ENCODE results near the gene DNLZ. TPM values are rescaled to one million over a fixed set of nuclear protein-coding genes. Genes with fewer than 3 reads are reported as not detected.

DNLZ gene
- total RNA-seq, 1 donor from 2014 or later, result 19.9 TPM

DNA sequence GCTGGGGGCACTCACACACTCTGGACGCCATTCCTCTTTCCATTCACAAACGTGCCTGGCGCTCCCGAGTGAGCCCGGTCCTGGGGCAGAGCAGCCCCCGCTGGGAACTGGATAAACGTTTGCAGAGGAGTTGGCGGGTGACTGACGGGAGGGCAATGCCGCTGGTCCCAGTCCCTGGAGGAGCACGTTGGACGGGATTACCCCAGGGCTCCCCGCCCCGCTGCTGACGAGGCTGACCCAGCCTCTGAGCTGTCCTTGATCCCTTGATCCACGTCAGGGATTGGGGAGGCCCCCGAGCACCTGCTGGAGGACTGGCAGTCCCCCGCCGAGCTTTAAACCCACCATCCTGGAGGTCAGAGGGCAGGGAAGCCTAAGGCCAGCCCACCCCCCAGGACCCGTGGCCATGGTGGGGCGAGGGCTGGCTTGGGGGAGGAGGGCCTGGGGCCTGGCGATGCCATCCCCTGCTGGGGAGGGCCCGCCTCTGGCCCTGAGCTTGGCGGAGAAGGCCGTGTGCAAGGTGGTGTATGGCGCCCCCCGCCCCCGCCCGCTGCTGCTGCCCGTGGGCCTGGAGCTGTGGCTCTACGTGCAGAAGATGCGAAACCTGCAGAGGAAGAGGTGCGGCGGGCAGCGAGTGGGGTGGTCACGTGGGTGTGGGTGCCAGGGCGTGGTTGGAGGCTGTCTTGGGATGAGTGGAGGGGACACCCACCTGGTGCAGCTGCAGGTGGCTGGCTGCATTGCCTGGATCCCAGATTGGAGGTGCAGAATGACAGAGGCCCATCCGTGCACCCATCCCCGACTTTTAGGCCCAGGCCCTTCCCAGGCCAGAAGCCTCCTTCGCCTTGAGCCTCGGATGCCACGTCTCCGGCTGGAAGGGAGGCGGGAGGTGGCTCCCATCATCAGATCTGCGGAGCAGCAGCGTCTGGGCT is 31.7 kb downstream of the DNLZ start:
- H3K4me3 Mint-ChIP-seq (ENCODE audit: unreplicated experiment), result no peak overlapping the region
- TF ChIP-seq, protein P1, sequence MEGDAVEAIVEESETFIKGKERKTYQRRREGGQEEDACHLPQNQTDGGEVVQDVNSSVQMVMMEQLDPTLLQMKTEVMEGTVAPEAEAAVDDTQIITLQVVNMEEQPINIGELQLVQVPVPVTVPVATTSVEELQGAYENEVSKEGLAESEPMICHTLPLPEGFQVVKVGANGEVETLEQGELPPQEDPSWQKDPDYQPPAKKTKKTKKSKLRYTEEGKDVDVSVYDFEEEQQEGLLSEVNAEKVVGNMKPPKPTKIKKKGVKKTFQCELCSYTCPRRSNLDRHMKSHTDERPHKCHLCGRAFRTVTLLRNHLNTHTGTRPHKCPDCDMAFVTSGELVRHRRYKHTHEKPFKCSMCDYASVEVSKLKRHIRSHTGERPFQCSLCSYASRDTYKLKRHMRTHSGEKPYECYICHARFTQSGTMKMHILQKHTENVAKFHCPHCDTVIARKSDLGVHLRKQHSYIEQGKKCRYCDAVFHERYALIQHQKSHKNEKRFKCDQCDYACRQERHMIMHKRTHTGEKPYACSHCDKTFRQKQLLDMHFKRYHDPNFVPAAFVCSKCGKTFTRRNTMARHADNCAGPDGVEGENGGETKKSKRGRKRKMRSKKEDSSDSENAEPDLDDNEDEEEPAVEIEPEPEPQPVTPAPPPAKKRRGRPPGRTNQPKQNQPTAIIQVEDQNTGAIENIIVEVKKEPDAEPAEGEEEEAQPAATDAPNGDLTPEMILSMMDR (IDR thresholded peaks at IDR 0.05), result no peak
- no peaks in the 10 kb centered on the region for H3K36me3 Mint-ChIP-seq (ENCODE audit: low read depth)
- no peaks in the 10 kb centered on the region for H3K9me3 Mint-ChIP-seq (ENCODE audit: low read depth)
- no peaks in the 10 kb centered on the region for H3K27me3 Mint-ChIP-seq (ENCODE audit: low read depth)
- H3K4me1 Mint-ChIP-seq (ENCODE audit: low read depth), result peaks cover 17% of the 10 kb centered on the region
- no peak overlapping the region for H3K27ac Mint-ChIP-seq (ENCODE audit: unreplicated experiment)
- no peak for DNase-seq (ENCODE audit: low spot score)

DNA sequence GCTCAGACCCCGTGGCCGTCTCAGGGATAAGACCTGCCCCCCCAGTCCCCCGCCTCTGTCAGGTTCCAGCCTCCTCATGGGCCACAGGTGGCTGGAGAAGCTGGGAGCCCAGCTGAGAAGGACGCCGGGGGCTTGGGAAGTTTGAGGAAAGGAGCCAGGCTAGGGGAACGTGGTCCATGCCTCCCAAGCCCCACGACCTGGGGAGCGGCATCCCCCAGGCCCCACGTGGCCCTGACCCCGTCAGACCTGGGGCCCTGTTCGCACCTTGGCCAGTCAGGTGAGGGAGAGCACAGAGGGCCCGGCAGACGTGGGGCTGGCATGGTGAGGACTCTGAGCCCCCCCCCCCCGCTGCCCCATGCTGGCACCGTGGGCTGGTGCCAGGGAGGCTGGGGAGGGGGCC is 32.5 kb downstream of the DNLZ start:
- Mint-ChIP-seq H3K9me3 (ENCODE audit: low read depth) (no peaks in the 10 kb centered on the region), H3K4me1 (ENCODE audit: low read depth) (peaks cover 25% of the 10 kb centered on the region), H3K27ac (ENCODE audit: unreplicated experiment) (no peak overlapping the region), H3K27me3 (ENCODE audit: low read depth) (no peaks in the 10 kb centered on the region), H3K36me3 (ENCODE audit: low read depth) (no peaks in the 10 kb centered on the region), H3K4me3 (ENCODE audit: unreplicated experiment) (no peak overlapping the region)
- TF ChIP-seq, protein P1 (IDR thresholded peaks at IDR 0.05), result no peak
- DNase-seq (ENCODE audit: low spot score), result no peak

DNA sequence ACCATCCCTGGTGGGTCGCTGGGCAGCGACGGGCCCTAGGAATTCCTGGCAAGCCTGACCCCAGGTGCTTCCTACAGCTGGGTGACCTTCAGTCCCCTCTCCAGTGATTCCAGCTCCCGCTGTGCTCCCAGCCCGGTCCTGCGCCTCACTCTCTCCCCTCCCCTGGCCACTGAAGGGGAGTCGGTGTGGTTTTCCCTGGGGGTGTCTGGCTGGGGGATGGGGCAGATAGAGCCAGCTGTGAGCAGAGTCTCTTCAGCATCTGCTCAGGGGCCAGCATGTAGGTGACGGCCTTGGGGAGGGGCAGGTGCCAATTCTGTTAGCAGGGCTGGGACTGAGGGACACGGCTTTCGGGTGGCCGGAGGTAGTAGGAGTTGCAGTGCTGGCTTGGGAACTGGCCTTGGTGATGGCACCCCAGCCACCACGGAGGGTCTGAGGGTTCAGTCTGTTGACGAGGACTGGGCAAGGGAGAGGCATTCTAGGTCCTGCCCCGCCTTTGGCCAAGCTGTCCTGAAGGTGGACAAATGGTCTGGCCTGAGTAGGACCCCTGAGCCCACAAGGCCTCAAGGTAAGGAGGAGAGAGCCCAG is 33.0 kb downstream of the DNLZ start:
- no peak for DNase-seq (ENCODE audit: low spot score)
- Mint-ChIP-seq H3K9me3 (ENCODE audit: low read depth) (no peaks in the 10 kb centered on the region), H3K4me3 (ENCODE audit: unreplicated experiment) (no peak overlapping the region), H3K27ac (ENCODE audit: unreplicated experiment) (no peak overlapping the region), H3K36me3 (ENCODE audit: low read depth) (no peaks in the 10 kb centered on the region), H3K4me1 (ENCODE audit: low read depth) (peaks cover 27% of the 10 kb centered on the region), H3K27me3 (ENCODE audit: low read depth) (no peaks in the 10 kb centered on the region)
- TF ChIP-seq, protein P1 (IDR thresholded peaks at IDR 0.05), result no peak

DNA sequence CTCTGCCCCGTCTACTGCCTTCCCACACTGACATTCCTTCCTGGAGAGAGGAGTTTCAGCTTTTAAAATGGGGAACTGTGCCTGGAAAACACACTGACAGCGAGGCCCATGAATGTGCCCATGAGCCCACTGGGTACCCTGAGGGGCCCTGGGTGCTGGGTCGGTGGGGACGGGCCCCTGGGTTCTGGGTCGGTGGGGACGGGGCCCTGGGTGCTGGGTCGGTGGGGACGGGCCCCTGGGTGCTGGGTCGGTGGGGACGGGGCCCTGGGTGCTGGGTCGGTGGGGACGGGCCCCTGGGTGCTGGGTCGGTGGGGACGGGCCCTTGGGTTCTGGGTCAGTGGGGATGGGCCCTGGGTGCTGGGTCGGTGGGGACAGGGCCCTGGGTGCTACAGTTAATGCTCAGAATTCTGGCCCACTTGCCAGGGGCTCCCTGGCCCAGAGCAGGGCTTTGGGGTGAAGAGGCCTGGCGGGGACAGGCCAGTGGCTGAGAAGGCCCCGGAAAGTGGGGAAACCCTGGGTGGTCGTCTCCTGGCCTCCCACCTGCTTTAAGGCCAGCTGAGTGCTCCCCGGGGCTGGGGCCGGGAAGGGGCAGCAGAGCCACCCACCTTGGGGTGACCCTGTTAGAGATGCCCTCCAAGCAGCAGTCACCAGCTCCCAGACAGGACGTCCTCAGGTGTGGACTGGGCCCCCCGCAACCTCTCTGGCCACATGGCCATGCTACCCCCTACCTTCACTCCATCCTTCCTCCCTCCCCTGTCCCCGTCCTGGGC is 33.7 kb downstream of the DNLZ start:
- no peaks in the 10 kb centered on the region for H3K27me3 Mint-ChIP-seq (ENCODE audit: low read depth)
- H3K4me3 Mint-ChIP-seq (ENCODE audit: unreplicated experiment), result no peak overlapping the region
- H3K36me3 Mint-ChIP-seq (ENCODE audit: low read depth), result no peaks in the 10 kb centered on the region
- no peaks in the 10 kb centered on the region for H3K9me3 Mint-ChIP-seq (ENCODE audit: low read depth)
- H3K4me1 Mint-ChIP-seq (ENCODE audit: low read depth), result peaks cover 27% of the 10 kb centered on the region
- no peak for DNase-seq (ENCODE audit: low spot score)
- TF ChIP-seq, protein P1 (IDR thresholded peaks at IDR 0.05), result no peak
- H3K27ac Mint-ChIP-seq (ENCODE audit: unreplicated experiment), result no peak overlapping the region

DNA sequence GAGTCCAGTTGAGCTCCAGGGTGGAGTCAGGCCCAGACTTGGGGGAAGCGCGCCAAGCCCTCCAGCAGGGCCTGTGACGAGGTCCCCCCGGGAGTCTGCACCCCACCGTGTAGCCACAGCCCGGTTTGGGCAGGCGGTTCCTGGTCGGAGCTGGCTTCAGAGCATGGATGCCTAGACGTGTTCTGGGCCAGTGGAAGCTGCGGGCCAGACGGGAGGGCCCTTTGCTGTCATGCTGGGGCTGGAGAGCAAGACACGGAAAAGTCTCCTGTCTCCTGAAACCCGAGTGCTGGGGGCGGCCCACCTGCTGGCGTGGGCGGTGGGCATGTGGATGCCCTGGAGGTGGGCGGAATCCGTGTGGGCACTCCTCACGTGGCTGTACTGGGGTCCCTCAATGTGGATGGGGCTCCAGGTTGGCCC is 34.3 kb downstream of the DNLZ start:
- H3K4me1 Mint-ChIP-seq (ENCODE audit: low read depth), result peaks cover 27% of the 10 kb centered on the region
- TF ChIP-seq, protein P1 (IDR thresholded peaks at IDR 0.05), result no peak
- no peak for DNase-seq (ENCODE audit: low spot score)
- H3K36me3 Mint-ChIP-seq (ENCODE audit: low read depth), result no peaks in the 10 kb centered on the region
- H3K4me3 Mint-ChIP-seq (ENCODE audit: unreplicated experiment), result peak overlapping the region; percentile 83
- H3K27me3 Mint-ChIP-seq (ENCODE audit: low read depth), result no peaks in the 10 kb centered on the region
- H3K9me3 Mint-ChIP-seq (ENCODE audit: low read depth), result no peaks in the 10 kb centered on the region
- no peak overlapping the region for H3K27ac Mint-ChIP-seq (ENCODE audit: unreplicated experiment)
